Heart right ventricle (tissue), 16 donors: Measurements from ENCODE around the gene DUSP16. TPM values are rescaled to one million over a fixed set of nuclear protein-coding genes. Genes with fewer than 3 reads are reported as not detected.

ENCODE experiments used
- ATAC-seq, 8 donors: fragments of 200-7000 bp; cut with Tn5 transposase; one replicate each; pipeline ENCODE4 v1.9.1; 2020; ENCODE audit warnings: mild to moderate bottlenecking in 8 of 8, moderate library complexity in 8 of 8, moderate number of reproducible peaks in 1 of 8
- DNase-seq, 2 donors: peaks; one replicate each; pipeline ENCODE4 v3.0.0-alpha.2; 2020
- H3K27ac ChIP-seq, 10 donors: fragments of 200-600 bp; sonication (generic) in 2 of 10; one replicate each; pipeline versions ENCODE4 v1.5.0 to v1.8.0; 2020 to 2022; ENCODE audit warnings: mild to moderate bottlenecking in 3 of 10
- H3K27me3 ChIP-seq, 7 donors: fragments of 200-600 bp; one replicate each; pipeline ENCODE4 v1.8.0; 2021 to 2022; ENCODE audit warnings: mild to moderate bottlenecking in 2 of 7
- H3K36me3 ChIP-seq, 9 donors: fragments of 200-600 bp; sonication (generic) in 1 of 9; one replicate each; pipeline versions ENCODE4 v1.5.0 to v1.8.0; 2020 to 2022; ENCODE audit warnings: mild to moderate bottlenecking in 2 of 9
- H3K4me1 ChIP-seq, 9 donors: fragments of 200-600 bp; sonication (generic) in 1 of 9; one replicate each; pipeline versions ENCODE4 v1.5.0 to v1.8.0; 2020 to 2022; ENCODE audit warnings: mild to moderate bottlenecking in 4 of 9
- H3K4me3 ChIP-seq, 10 donors: fragments of 200-600 bp; sonication (generic) in 2 of 10; one replicate each; pipeline versions ENCODE4 v1.5.0 to v1.8.0; 2020 to 2022; ENCODE audit warnings: mild to moderate bottlenecking in 7 of 10, moderate library complexity in 2 of 10
- H3K9me3 ChIP-seq, 11 donors: fragments of 200-600 bp in 10 of 11; sonication (generic) in 2 of 11; one replicate each; pipeline versions ENCODE4 v1.5.0 to v1.8.0; 2013 to 2022; ENCODE audit warnings: mild to moderate bottlenecking in 2 of 11, control low read depth in 1 of 11, moderate library complexity in 1 of 11
- WGBS, 2 donors: extraction: QIAGEN DNeasy Blood & Tissue Kit; methylation state at CpG; one replicate each; pipeline ENCODE4 v1.1.7; 2013; ENCODE audit warnings: inconsistent platforms in 1 of 2; 5-methylcytosine and 5-hydroxymethylcytosine counted together
- intact Hi-C, 10 donors: fragments of 100-400 bp; cut with DNase I; formaldehyde crosslinking; loops; one replicate each; pipeline versions ENCODE4 v1.11.1 to v1.14.2; 2022
- polyA plus RNA-seq, 2 donors: library from polyadenylated mRNA; stranded (reverse); fragments of 200-250 nt; gene quantifications; one replicate each; pipeline ENCODE4 v1.2.3, GENCODE V29; 2013
- total RNA-seq, 10 donors: library from RNA; stranded (reverse); fragmentation: NEBNext Ultra II Directional in 3 of 10; extraction: Animal tissue kit (Norgen Biotek cat#: 25700) in 3 of 10; gene quantifications; one replicate each; pipeline versions ENCODE4 v1.2.1 to v1.2.4, GENCODE V29; 2021 to 2023
- TF ChIP-seq, protein P1 (sequence below), 9 donors: fragments of 200-600 bp; sonication (generic) in 2 of 9; IDR thresholded peaks; one replicate each; pipeline versions ENCODE4 v1.5.0 to v1.8.0; 2021 to 2022; ENCODE audit warnings: antibody characterized with exemption in 9 of 9, mild to moderate bottlenecking in 5 of 9, moderate library complexity in 1 of 9
- donor health status: Arrhythmogenic right ventricular cardiomyopathy.
- donor health status: ischemic (EF 13 %, LVEDD 7.1; RV severe dilation, severe dysfunction).
- donor health status: healthy with polysubstance abuse.
- donor health status: DM: no; HTN: yes; CAD: no.
- donor health status: DM: no; HTN: no; CAD: no.
- donor health status: ischemic (EF 25% LVEDD 6.9; RV normal size, moderate dysfunction).
- donor health status: ischemic (EF 25% LVEDD 5.7; RV mildly dilated, moderate dysfunction).
- donor health status: healthy.
- donor health status: DM: yes; HTN: yes; CAD: no.
- donor health status: Ischemic cardiomyopathy.
- donor health status: ischemic (EF 35%, LVEDD 5.7; RV mildly dilated, moderate dysfunction).
- donor health status: nonischemic (EF 11% LVEDD 7.7; RV severe dilation, severe dysfunction).
- donor health status: DM: yes; HTN: yes; CAD: no.
- donor health status: PGD.
- donor health status: ischemic (EF 29% LVEDD 5.4; RV normal size, mild dysfunction).
- donor health status: nonischemic (EF 23%, LVEDD 6.1; RV moderate dilation, normal function).

The DUSP16 gene
- total and polyA plus RNA-seq, 12 donors: 2.6 to 21.7 (median 15.8) TPM

DNA sequence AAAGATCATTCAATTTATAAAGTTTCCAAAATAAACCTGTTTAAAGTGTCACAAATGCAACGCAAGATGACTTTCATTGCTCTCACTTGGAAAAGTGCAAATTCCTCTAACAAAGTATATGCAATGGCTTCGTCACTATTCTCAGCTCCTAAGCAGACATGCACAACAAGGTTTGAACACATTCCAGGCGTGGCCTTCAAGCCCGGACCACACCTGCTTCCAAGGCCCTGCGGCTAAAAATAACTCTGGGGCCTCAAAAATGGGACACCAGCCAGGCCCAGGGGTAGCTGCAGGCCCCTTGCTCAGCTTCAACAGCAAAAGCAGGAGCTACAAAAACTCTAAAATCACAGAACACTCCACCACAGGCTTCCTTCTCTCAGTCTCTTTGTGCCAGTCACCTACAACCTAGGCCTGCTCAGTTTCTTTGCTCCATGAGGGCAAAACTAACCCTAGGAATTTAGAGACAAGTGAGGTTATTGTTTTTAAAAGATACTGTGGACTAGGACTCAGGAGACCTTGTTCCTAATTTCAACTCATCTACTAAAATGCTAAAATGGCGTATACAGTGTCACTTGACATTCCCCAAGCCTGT lies 29.3 kb downstream of the DUSP16 start:
- TF ChIP-seq, protein P1, sequence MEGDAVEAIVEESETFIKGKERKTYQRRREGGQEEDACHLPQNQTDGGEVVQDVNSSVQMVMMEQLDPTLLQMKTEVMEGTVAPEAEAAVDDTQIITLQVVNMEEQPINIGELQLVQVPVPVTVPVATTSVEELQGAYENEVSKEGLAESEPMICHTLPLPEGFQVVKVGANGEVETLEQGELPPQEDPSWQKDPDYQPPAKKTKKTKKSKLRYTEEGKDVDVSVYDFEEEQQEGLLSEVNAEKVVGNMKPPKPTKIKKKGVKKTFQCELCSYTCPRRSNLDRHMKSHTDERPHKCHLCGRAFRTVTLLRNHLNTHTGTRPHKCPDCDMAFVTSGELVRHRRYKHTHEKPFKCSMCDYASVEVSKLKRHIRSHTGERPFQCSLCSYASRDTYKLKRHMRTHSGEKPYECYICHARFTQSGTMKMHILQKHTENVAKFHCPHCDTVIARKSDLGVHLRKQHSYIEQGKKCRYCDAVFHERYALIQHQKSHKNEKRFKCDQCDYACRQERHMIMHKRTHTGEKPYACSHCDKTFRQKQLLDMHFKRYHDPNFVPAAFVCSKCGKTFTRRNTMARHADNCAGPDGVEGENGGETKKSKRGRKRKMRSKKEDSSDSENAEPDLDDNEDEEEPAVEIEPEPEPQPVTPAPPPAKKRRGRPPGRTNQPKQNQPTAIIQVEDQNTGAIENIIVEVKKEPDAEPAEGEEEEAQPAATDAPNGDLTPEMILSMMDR (IDR thresholded peaks at IDR 0.05): no peak
- H3K4me3 ChIP-seq: no peak overlapping the region
- no peaks in the 10 kb centered on the region for H3K27me3 ChIP-seq
- H3K9me3 ChIP-seq: no peaks in the 10 kb centered on the region
- peaks cover 0 to 4% (median 0%) of the 10 kb centered on the region in 9 donors for H3K36me3 ChIP-seq
- intact Hi-C loops: no loop called here
- WGBS, 2 donors: 28 to 33% methylated on average over 6 of the region's 6 CpGs
- H3K27ac ChIP-seq: peak overlapping the region; percentile 3 to 79 (median 63)
- ATAC-seq (peak; percentile 48 to 84 (median 73)), DNase-seq (peak; percentile 27 to 45)
- H3K4me1 ChIP-seq: peaks cover 7 to 65% (median 39%) of the 10 kb centered on the region in 9 donors

DNA sequence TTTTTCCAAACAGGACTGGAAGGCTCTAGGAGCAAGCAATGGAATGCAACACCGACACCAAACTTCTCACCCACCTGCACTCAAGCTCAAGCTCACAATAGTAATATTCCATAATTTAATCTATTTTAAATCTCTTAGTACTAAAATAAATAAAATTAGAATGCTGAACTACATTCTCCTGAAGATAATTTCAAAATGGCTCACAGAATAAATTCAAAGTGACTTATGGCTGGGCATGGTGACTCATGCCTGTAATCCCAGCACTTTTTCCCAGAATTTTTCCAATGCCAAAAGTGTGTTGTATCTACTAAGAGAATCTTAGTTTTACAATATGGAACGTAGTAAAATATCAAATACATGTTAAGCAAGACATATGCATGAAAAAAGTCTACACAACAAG lies 31.5 kb downstream of the DUSP16 start:
- H3K36me3 ChIP-seq: no peaks in the 10 kb centered on the region
- H3K4me1 ChIP-seq: peaks cover 14 to 75% (median 50%) of the 10 kb centered on the region in 9 donors
- H3K27me3 ChIP-seq: no peaks in the 10 kb centered on the region
- intact Hi-C loops: no loop called here
- TF ChIP-seq, protein P1 (IDR thresholded peaks at IDR 0.05): no peak
- ATAC-seq (no peak), DNase-seq (no peak)
- no peak overlapping the region for H3K4me3 ChIP-seq
- 93 to 95% methylated on average over 2 of the region's 2 CpGs for WGBS, 2 donors
- no peaks in the 10 kb centered on the region for H3K9me3 ChIP-seq
- H3K27ac ChIP-seq: no peak overlapping the region

GRCh38 chr12:12529783-12530421 lies 32.8 kb downstream of the DUSP16 start:
- WGBS, 2 donors: 69 to 79% methylated on average over 2 of the region's 2 CpGs
- TF ChIP-seq, protein P1 (IDR thresholded peaks at IDR 0.05): no peak
- Histone ChIP-seq H3K4me3 (no peak overlapping the region), H3K9me3 (no peaks in the 10 kb centered on the region), H3K27ac (no peak overlapping the region), H3K27me3 (no peaks in the 10 kb centered on the region), H3K4me1 (peaks cover 14 to 65% (median 49%) of the 10 kb centered on the region in 9 donors), H3K36me3 (no peaks in the 10 kb centered on the region)
- intact Hi-C loops: no loop called here
- ATAC-seq (no peak), DNase-seq (no peak)

- no peaks in the 10 kb centered on the region for H3K27me3 ChIP-seq
- intact Hi-C loops: no loop called here
- H3K4me1 ChIP-seq: peaks cover 14 to 52% (median 36%) of the 10 kb centered on the region in 9 donors
- H3K36me3 ChIP-seq: no peaks in the 10 kb centered on the region
- H3K9me3 ChIP-seq: no peaks in the 10 kb centered on the region
- 55 to 61% methylated on average over 6 of the region's 6 CpGs for WGBS, 2 donors
- H3K4me3 ChIP-seq: no peak overlapping the region
- DNase-seq (no peak), ATAC-seq (peak in 1 of 8 donors; percentile 33)
- TF ChIP-seq, protein P1 (IDR thresholded peaks at IDR 0.05): no peak
- H3K27ac ChIP-seq: peak overlapping the region in 3 of 10 donors; percentile 1 to 11 (median 6)
Measured at GRCh38 chr12:12528361-12529270, 34.0 kb downstream of the DUSP16 start.
